Stimulated activated CD8-positive, alpha-beta memory T cell treated with anti-CD3 and anti-CD28 coated beads, Interleukin-7, amount 100 ng/mL, for 1 hour (primary cell): ENCODE results near the gene CDK2AP2.

Source experiments
- DNase-seq, 2 donors: peaks; one replicate each; pipeline ENCODE4 v3.0.0-alpha.2; 2020; ENCODE audit warnings: low read depth in 2 of 2

The CDK2AP2 gene

GRCh38 chr11:67503119-67504004 is 4.6 kb downstream of the CDK2AP2 start:
- DNase-seq: no peak

- DNase-seq: no peak
Observed at GRCh38 chr11:67502328-67502979, 5.5 kb downstream of the CDK2AP2 start.

- no peak for DNase-seq
Observed at GRCh38 chr11:67501854-67502253, 6.1 kb downstream of the CDK2AP2 start.

- DNase-seq: no peak
Observed at GRCh38 chr11:67500831-67501715, 6.9 kb downstream of the CDK2AP2 start.

GRCh38 chr11:67500484-67500821 is 7.5 kb downstream of the CDK2AP2 start:
- DNase-seq: no peak

GRCh38 chr11:67499808-67500483 is 8.0 kb downstream of the CDK2AP2 start:
- no peak for DNase-seq

- DNase-seq: no peak
Observed at GRCh38 chr11:67498544-67498972, 9.4 kb downstream of the CDK2AP2 start.

- no peak for DNase-seq
Observed at GRCh38 chr11:67497656-67498291, 10.2 kb downstream of the CDK2AP2 start.

- DNase-seq: no peak
Observed at GRCh38 chr11:67496113-67496512, 11.8 kb downstream of the CDK2AP2 start.

GRCh38 chr11:67495234-67496005 is 12.5 kb downstream of the CDK2AP2 start:
- no peak for DNase-seq

GRCh38 chr11:67494371-67495233 is 13.4 kb downstream of the CDK2AP2 start:
- DNase-seq: no peak

GRCh38 chr11:67493548-67494370 is 14.2 kb downstream of the CDK2AP2 start:
- DNase-seq: no peak

- no peak for DNase-seq
Observed at GRCh38 chr11:67492801-67493547, 15.0 kb downstream of the CDK2AP2 start.

- DNase-seq: no peak
Observed at GRCh38 chr11:67492069-67492727, 15.8 kb downstream of the CDK2AP2 start.

- DNase-seq: no peak
Observed at GRCh38 chr11:67491276-67492068, 16.5 kb downstream of the CDK2AP2 start.

- DNase-seq: no peak
Observed at GRCh38 chr11:67490727-67491065, 17.3 kb downstream of the CDK2AP2 start.
